ENCODE measurements around the gene IMPG1. TPM values are rescaled to one million over a fixed set of nuclear protein-coding genes. Genes with fewer than 3 reads are reported as not detected.

Gene IMPG1
- total and polyA plus RNA-seq, 12 donors: not detected

- Histone ChIP-seq H3K4me1 (peaks cover 0 to 13% (median 6%) of the 10 kb centered on the region in 9 donors), H3K27me3 (no peaks in the 10 kb centered on the region), H3K4me3 (no peak overlapping the region), H3K36me3 (no peaks in the 10 kb centered on the region), H3K27ac (no peak overlapping the region), H3K9me3 (peaks cover 0 to 11% (median 0%) of the 10 kb centered on the region in 11 donors)
- DNase-seq (no peak), ATAC-seq (no peak)
- 37 to 50% methylated on average over 3 of the region's 3 CpGs for WGBS, 2 donors
- no peak for TF ChIP-seq CTCF (IDR thresholded peaks at IDR 0.05)
- intact Hi-C loops (cut with DNase I): no loop called here
Observed at GRCh38 chr6:75952128-75952527, 120.3 kb downstream of the IMPG1 start.

GRCh38 chr6:75947935-75948334 is 124.5 kb downstream of the IMPG1 start:
- H3K4me3 ChIP-seq: no peak overlapping the region
- no peaks in the 10 kb centered on the region for H3K27me3 ChIP-seq
- H3K9me3 ChIP-seq: no peaks in the 10 kb centered on the region
- no peak for TF ChIP-seq CTCF (IDR thresholded peaks at IDR 0.05)
- H3K27ac ChIP-seq: no peak overlapping the region
- ATAC-seq (peak in 1 of 8 donors; percentile 70), DNase-seq (no peak)
- no peaks in the 10 kb centered on the region for H3K36me3 ChIP-seq
- peaks cover 0 to 13% (median 6%) of the 10 kb centered on the region in 9 donors for H3K4me1 ChIP-seq
- WGBS, 2 donors: 52 to 64% methylated on average over 5 of the region's 5 CpGs
- intact Hi-C loops (cut with DNase I): loop anchor here in 1 of 10 donors (5.0 kb wide), 1 partner anchor 404 kb away; no protein-coding TSS in a partner anchor

GRCh38 chr6:75946146-75946831 is 126.2 kb downstream of the IMPG1 start:
- peaks cover 0 to 3% (median 0%) of the 10 kb centered on the region in 9 donors for H3K4me1 ChIP-seq
- H3K9me3 ChIP-seq: no peaks in the 10 kb centered on the region
- intact Hi-C loops (cut with DNase I): loop anchor here in 1 of 10 donors (5.0 kb wide), 1 partner anchor 406 kb away; no protein-coding TSS in a partner anchor
- H3K27ac ChIP-seq: no peak overlapping the region
- WGBS, 2 donors: 59 to 69% methylated on average over 4 of the region's 4 CpGs
- no peaks in the 10 kb centered on the region for H3K27me3 ChIP-seq
- TF ChIP-seq CTCF (IDR thresholded peaks at IDR 0.05): no peak
- no peaks in the 10 kb centered on the region for H3K36me3 ChIP-seq
- ATAC-seq: no peak
- H3K4me3 ChIP-seq: no peak overlapping the region
- DNase-seq: no peak

- WGBS, 2 donors: 94 to 96% methylated on average over 2 of the region's 2 CpGs
- no peak for ATAC-seq
- intact Hi-C loops (cut with DNase I): no loop called here
Observed at GRCh38 chr6:75943381-75943780, 129.1 kb downstream of the IMPG1 start.

More at GRCh38 chr6:75943381-75943780, 129.1 kb downstream of the IMPG1 start:
- DNase-seq: no peak
- TF ChIP-seq CTCF (IDR thresholded peaks at IDR 0.05): no peak
- Histone ChIP-seq H3K4me3 (no peak overlapping the region), H3K9me3 (no peaks in the 10 kb centered on the region), H3K27me3 (no peaks in the 10 kb centered on the region), H3K36me3 (no peaks in the 10 kb centered on the region), H3K4me1 (peaks cover 0 to 8% (median 0%) of the 10 kb centered on the region in 9 donors), H3K27ac (no peak overlapping the region)

Data from heart right ventricle (tissue), 16 donors.